AG10803 (cell line): Measurements from ENCODE around the gene P4HA2.
"Not testable (repeated sequence)": the region's sequence is repeated elsewhere in the genome, so short reads cannot be mapped to it uniquely, and the experiment has no call there.

Experiments used
- DNase-seq: peaks from one replicate; pipeline ENCODE4 v3.0.0; 2010; ENCODE audit warnings: low read depth
- H3K4me3 ChIP-seq: 2 replicates; pipeline ENCODE4 v1.5.1; 2011; ENCODE audit warnings: mild to moderate bottlenecking, low read length, control low read depth
- CTCF ChIP-seq: conservative IDR thresholded peaks from 2 replicates; pipeline ENCODE4 v1.5.1; 2011; ENCODE audit warnings: mild to moderate bottlenecking, low read length, control low read depth, inconsistent platforms

P4HA2 gene

GRCh38 chr5:132156413-132156812 lies 71.2 kb downstream of the P4HA2 start:
- DNase-seq: no peak
- no peak overlapping the region for H3K4me3 ChIP-seq
- TF ChIP-seq CTCF: no peak

GRCh38 chr5:132150565-132150964 lies 77.1 kb downstream of the P4HA2 start:
- H3K4me3 ChIP-seq: no peak overlapping the region
- TF ChIP-seq CTCF: no peak
- DNase-seq: no peak

DNA sequence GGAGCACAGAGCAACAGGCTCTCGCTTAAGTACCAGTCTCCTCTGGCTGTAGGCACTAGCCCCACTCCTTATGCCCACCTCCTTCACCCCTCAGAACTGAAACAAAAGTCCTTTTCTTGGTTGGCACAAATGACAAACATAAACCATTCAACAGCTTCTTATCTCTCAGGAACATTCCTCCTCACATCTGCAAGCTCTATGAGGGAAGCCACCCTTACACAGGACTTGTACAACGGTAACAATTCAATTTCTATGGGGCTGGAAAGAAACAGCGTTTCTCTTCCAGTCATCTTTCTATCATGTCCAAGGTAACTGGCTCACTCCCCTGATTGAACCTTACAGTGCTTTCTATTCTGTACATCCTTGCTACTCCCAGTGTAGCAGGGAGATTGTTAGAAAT lies 80.0 kb downstream of the P4HA2 start:
- no peak overlapping the region for H3K4me3 ChIP-seq
- no peak for DNase-seq
- TF ChIP-seq CTCF: no peak

- DNase-seq, H3K4me3 ChIP-seq: not testable (repeated sequence)
Observed at GRCh38 chr5:132145326-132145725, 82.3 kb downstream of the P4HA2 start.

GRCh38 chr5:132143148-132143547 lies 84.5 kb downstream of the P4HA2 start:
- no peak for TF ChIP-seq CTCF
- H3K4me3 ChIP-seq: no peak overlapping the region
- no peak for DNase-seq

DNA sequence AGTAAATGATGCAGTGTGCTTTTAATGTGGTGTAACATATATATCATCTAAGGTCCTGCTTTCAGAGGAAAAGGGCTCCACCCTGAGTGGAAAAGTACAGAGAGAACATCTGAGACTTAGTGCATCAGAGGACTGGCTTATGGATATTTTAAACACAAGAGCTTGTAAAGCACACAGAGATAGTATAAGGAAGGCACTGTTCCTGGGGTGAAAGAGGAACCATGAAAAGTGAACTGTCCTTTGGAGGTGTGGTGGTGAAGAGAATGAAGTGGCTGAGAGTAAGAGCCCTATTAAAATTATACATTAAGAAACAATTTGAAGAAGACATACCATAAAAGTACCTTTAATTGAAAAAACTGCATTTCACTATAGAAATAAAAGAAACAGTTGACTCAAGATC lies 85.2 kb downstream of the P4HA2 start:
- no peak for TF ChIP-seq CTCF
- no peak overlapping the region for H3K4me3 ChIP-seq
- no peak for DNase-seq
